AG04450 (cell line): Measurements from ENCODE around the gene HPGD. TPM values are rescaled to one million over a fixed set of nuclear protein-coding genes. Genes with fewer than 3 reads are reported as not detected.

Experiments used
- CTCF ChIA-PET: fragments of 300-600, 350-600 bp; formaldehyde crosslinking; extraction: SDS; loops from one replicate; lab custom pipeline; 2022; ENCODE audit warnings: antibody characterized with exemption, inconsistent platforms; lab: Charles Lee
- POLR2A ChIA-PET: fragments of 350-600 bp; formaldehyde crosslinking; extraction: SDS; loops from one replicate; lab custom pipeline; 2021; ENCODE audit warnings: antibody characterized with exemption, inconsistent platforms; lab: Yijun Ruan, JAX
- DNase-seq: peaks from one replicate; pipeline ENCODE4 v3.0.0-alpha.2; 2011; ENCODE audit warnings: low read depth, low spot score
- H3K27ac ChIP-seq: one replicate; pipeline ENCODE4 v1.5.1; 2012; ENCODE audit warnings: low read depth, low read length, control low read depth
- H3K27me3 ChIP-seq: one replicate; pipeline ENCODE4 v1.6.0; 2012; ENCODE audit warnings: low read length; ENCODE audit not compliant: control insufficient read depth, insufficient read depth
- H3K4me3 ChIP-seq: 2 replicates; pipeline ENCODE4 v1.5.1; 2011; ENCODE audit warnings: mild to moderate bottlenecking, low read depth, low read length, control low read depth
- H3K9me3 ChIP-seq: 2 replicates; pipeline ENCODE4 v1.5.1; 2012; ENCODE audit warnings: low read length; ENCODE audit not compliant: control insufficient read depth, insufficient read depth
- CTCF ChIP-seq: IDR thresholded peaks from 2 replicates; pipeline ENCODE4 v1.5.1; 2011; ENCODE audit warnings: low read depth, low read length, control low read depth, inconsistent platforms
- polyA plus RNA-seq: library from polyadenylated mRNA; depleted of rRNA; stranded (reverse); fragments of >200 nt; gene quantifications from 2 replicates; pipeline ENCODE4 v1.2.3, GENCODE V29; 2011

HPGD gene
- polyA plus RNA-seq, 1 experiment = 0.21 TPM

- CTCF ChIA-PET = no interaction called here
Measured at GRCh38 chr4:174538876-174539250, 16.6 kb upstream of the HPGD start.

GRCh38 chr4:174538123-174538875, 16.0 kb upstream of the HPGD start:
- Histone ChIP-seq H3K27ac (no peak overlapping the region), H3K27me3 (no peaks in the 10 kb centered on the region), H3K4me3 (no peak overlapping the region), H3K9me3 (no peaks in the 10 kb centered on the region)
- CTCF ChIA-PET = no interaction called here
- DNase-seq = no peak
- POLR2A ChIA-PET = no interaction called here
- no peak for TF ChIP-seq CTCF

More at GRCh38 chr4:174538876-174539250, 16.6 kb upstream of the HPGD start:
- Histone ChIP-seq H3K27me3 (no peaks in the 10 kb centered on the region), H3K9me3 (no peaks in the 10 kb centered on the region), H3K4me3 (no peak overlapping the region), H3K27ac (no peak overlapping the region)
- no peak for DNase-seq
- POLR2A ChIA-PET = no interaction called here
- TF ChIP-seq CTCF = no peak

GRCh38 chr4:174537634-174538033, 15.3 kb upstream of the HPGD start:
- ChIA-PET CTCF (no interaction called here), POLR2A (no interaction called here)
- Histone ChIP-seq H3K27me3 (no peaks in the 10 kb centered on the region), H3K9me3 (no peaks in the 10 kb centered on the region), H3K27ac (no peak overlapping the region), H3K4me3 (no peak overlapping the region)
- no peak for DNase-seq
- no peak for TF ChIP-seq CTCF

GRCh38 chr4:174534461-174534860, 12.2 kb upstream of the HPGD start:
- ChIA-PET CTCF (no interaction called here), POLR2A (no interaction called here)
- Histone ChIP-seq H3K27me3 (no peaks in the 10 kb centered on the region), H3K4me3 (no peak overlapping the region), H3K9me3 (no peaks in the 10 kb centered on the region), H3K27ac (no peak overlapping the region)
- TF ChIP-seq CTCF = no peak
- no peak for DNase-seq

- POLR2A ChIA-PET = no interaction called here
- H3K27me3 ChIP-seq = no peaks in the 10 kb centered on the region
- no peaks in the 10 kb centered on the region for H3K9me3 ChIP-seq
- DNase-seq = no peak
- H3K4me3 ChIP-seq = no peak overlapping the region
- CTCF ChIA-PET = interaction anchor here (1.7 kb wide), 1 partner anchor 10 kb away, joined by 5 read pairs; the partner anchor contains the start of gene HPGD
- no peak overlapping the region for H3K27ac ChIP-seq
- no peak for TF ChIP-seq CTCF
Measured at GRCh38 chr4:174532445-174532844, 10.2 kb upstream of the HPGD start.
